ENCODE data around the gene MTPN. TPM values are rescaled to one million over a fixed set of nuclear protein-coding genes. Genes with fewer than 3 reads are reported as not detected.

Gene MTPN
- 155 and 191 TPM in 2 replicates for total RNA-seq (2014; rRNA removed; shearing (Covaris generic))

- peak; percentile 97 for DNase-seq (ENCODE audit: low read depth)
Observed at GRCh38 chr7:135977007-135977741, at the start of gene MTPN. Gene MTPN (minus strand): TSS chr7:135977359. CDS start chr7:135977100, 259 bp downstream.

GRCh38 chr7:136026209-136026608, 49.0 kb upstream of the MTPN start:
- no peak for DNase-seq (ENCODE audit: low read depth)

- no peak for DNase-seq (ENCODE audit: low read depth)
Observed at GRCh38 chr7:136023134-136023869, 46.1 kb upstream of the MTPN start.

GRCh38 chr7:136020556-136020955, 43.4 kb upstream of the MTPN start:
- DNase-seq (ENCODE audit: low read depth), result no peak

- peak; percentile 9 for DNase-seq (ENCODE audit: low read depth)
Observed at GRCh38 chr7:136018104-136018503, 40.9 kb upstream of the MTPN start.

GRCh38 chr7:136016649-136017395, 39.7 kb upstream of the MTPN start:
- no peak for DNase-seq (ENCODE audit: low read depth)

GRCh38 chr7:136015638-136016037, 38.5 kb upstream of the MTPN start:
- no peak for DNase-seq (ENCODE audit: low read depth)

- DNase-seq (ENCODE audit: low read depth), result no peak
Observed at GRCh38 chr7:136014659-136015058, 37.5 kb upstream of the MTPN start.

- no peak for DNase-seq (ENCODE audit: low read depth)
Observed at GRCh38 chr7:136012238-136012637, 35.1 kb upstream of the MTPN start.

GRCh38 chr7:136009488-136010079, 32.4 kb upstream of the MTPN start:
- DNase-seq (ENCODE audit: low read depth), result peak; percentile 46

GRCh38 chr7:136006208-136006607, 29.0 kb upstream of the MTPN start:
- no peak for DNase-seq (ENCODE audit: low read depth)

- DNase-seq (ENCODE audit: low read depth), result no peak
Observed at GRCh38 chr7:136004083-136004482, 26.9 kb upstream of the MTPN start.

GRCh38 chr7:136002802-136003201, 25.6 kb upstream of the MTPN start:
- no peak for DNase-seq (ENCODE audit: low read depth)

GRCh38 chr7:136000288-136000913, 23.2 kb upstream of the MTPN start:
- no peak for DNase-seq (ENCODE audit: low read depth)

- DNase-seq (ENCODE audit: low read depth), result no peak
Observed at GRCh38 chr7:135998081-135998480, 20.9 kb upstream of the MTPN start.

GRCh38 chr7:135995748-135996147, 18.6 kb upstream of the MTPN start:
- DNase-seq (ENCODE audit: low read depth), result no peak

GRCh38 chr7:135994466-135995205, 17.5 kb upstream of the MTPN start:
- DNase-seq (ENCODE audit: low read depth), result peak; percentile 31

GRCh38 chr7:135993950-135994349, 16.8 kb upstream of the MTPN start:
- no peak for DNase-seq (ENCODE audit: low read depth)

GRCh38 chr7:135991906-135992305, 14.7 kb upstream of the MTPN start:
- DNase-seq (ENCODE audit: low read depth), result no peak

GRCh38 chr7:135991322-135991721, 14.2 kb upstream of the MTPN start:
- DNase-seq (ENCODE audit: low read depth), result no peak

- no peak for DNase-seq (ENCODE audit: low read depth)
Observed at GRCh38 chr7:135990258-135990657, 13.1 kb upstream of the MTPN start.

Measured in RPMI7951 (cell line).